ENCODE data around the gene COX6B2.
A peak's percentile ranks its signal among the peaks of the same experiment; 100 is the strongest.
"Not testable (repeated sequence)": the region's sequence is repeated elsewhere in the genome, so short reads cannot be mapped to it uniquely, and the experiment has no call there.

Gene COX6B2

GRCh38 chr19:55328774-55329318 is 25.7 kb downstream of the COX6B2 start:
- H3K4me1 ChIP-seq (ENCODE audit: control insufficient read depth, low read depth, low read length); H3K4me3 ChIP-seq (ENCODE audit: low read length); H3K9me3 ChIP-seq (ENCODE audit: control insufficient read depth, low read depth, low read length); H3K36me3 ChIP-seq (ENCODE audit: control insufficient read depth, low read depth, low read length); H3K27me3 ChIP-seq (ENCODE audit: control insufficient read depth, insufficient read depth, low read length); H3K27ac ChIP-seq (ENCODE audit: low read length); H3K9ac ChIP-seq (ENCODE audit: low read length): not testable (repeated sequence)

GRCh38 chr19:55325172-55325571 is 29.3 kb downstream of the COX6B2 start, which contains the start of gene TMEM150B:
Gene TMEM150B (minus strand): TSS chr19:55325341. CDS start chr19:55321036, 4,305 bp downstream.
- Histone ChIP-seq H3K4me1 (ENCODE audit: control insufficient read depth, low read depth, low read length) (no peaks in the 10 kb centered on the region), H3K27ac (ENCODE audit: low read length) (no peak within 1 kb of the TSS), H3K4me3 (ENCODE audit: low read length) (no peak within 1 kb of the TSS), H3K27me3 (ENCODE audit: control insufficient read depth, insufficient read depth, low read length) (no peaks in the 10 kb centered on the region), H3K9ac (ENCODE audit: low read length) (no peak within 1 kb of the TSS), H3K9me3 (ENCODE audit: control insufficient read depth, low read depth, low read length) (no peaks in the 10 kb centered on the region), H3K36me3 (ENCODE audit: control insufficient read depth, low read depth, low read length) (no peaks in the 10 kb centered on the region)

DNA sequence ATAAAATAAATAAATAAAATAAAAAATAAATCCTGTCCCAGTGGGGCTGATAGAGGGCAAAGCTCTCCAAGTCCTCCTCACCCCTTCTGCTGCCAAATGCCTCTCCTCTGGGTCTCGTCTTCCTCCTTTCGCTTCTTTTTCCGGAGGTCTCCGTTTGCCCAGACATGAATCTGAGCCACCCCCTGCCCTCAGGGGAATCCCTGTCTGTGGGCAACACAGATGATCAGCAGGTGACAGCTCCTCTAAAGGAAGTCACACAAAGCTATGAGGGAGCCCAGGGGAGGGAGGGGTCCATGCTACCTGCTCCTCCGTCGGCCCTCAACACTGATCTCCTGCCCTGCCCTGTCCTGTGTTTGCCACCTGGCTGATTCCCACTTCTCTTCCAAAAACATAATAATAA is 29.9 kb downstream of the COX6B2 start:
- H3K4me3 ChIP-seq (ENCODE audit: low read length), result no peak overlapping the region
- H3K9me3 ChIP-seq (ENCODE audit: control insufficient read depth, low read depth, low read length), result no peaks in the 10 kb centered on the region
- H3K4me1 ChIP-seq (ENCODE audit: control insufficient read depth, low read depth, low read length), result no peaks in the 10 kb centered on the region
- H3K27me3 ChIP-seq (ENCODE audit: control insufficient read depth, insufficient read depth, low read length), result no peaks in the 10 kb centered on the region
- H3K27ac ChIP-seq (ENCODE audit: low read length), result no peak overlapping the region
- H3K9ac ChIP-seq (ENCODE audit: low read length), result no peak overlapping the region
- H3K36me3 ChIP-seq (ENCODE audit: control insufficient read depth, low read depth, low read length), result no peaks in the 10 kb centered on the region

GRCh38 chr19:55322204-55322885 is 32.2 kb downstream of the COX6B2 start:
- Histone ChIP-seq H3K27ac (ENCODE audit: low read length) (no peak overlapping the region), H3K9ac (ENCODE audit: low read length) (no peak overlapping the region), H3K9me3 (ENCODE audit: control insufficient read depth, low read depth, low read length) (no peaks in the 10 kb centered on the region), H3K4me3 (ENCODE audit: low read length) (no peak overlapping the region), H3K36me3 (ENCODE audit: control insufficient read depth, low read depth, low read length) (no peaks in the 10 kb centered on the region), H3K27me3 (ENCODE audit: control insufficient read depth, insufficient read depth, low read length) (no peaks in the 10 kb centered on the region), H3K4me1 (ENCODE audit: control insufficient read depth, low read depth, low read length) (no peaks in the 10 kb centered on the region)

DNA sequence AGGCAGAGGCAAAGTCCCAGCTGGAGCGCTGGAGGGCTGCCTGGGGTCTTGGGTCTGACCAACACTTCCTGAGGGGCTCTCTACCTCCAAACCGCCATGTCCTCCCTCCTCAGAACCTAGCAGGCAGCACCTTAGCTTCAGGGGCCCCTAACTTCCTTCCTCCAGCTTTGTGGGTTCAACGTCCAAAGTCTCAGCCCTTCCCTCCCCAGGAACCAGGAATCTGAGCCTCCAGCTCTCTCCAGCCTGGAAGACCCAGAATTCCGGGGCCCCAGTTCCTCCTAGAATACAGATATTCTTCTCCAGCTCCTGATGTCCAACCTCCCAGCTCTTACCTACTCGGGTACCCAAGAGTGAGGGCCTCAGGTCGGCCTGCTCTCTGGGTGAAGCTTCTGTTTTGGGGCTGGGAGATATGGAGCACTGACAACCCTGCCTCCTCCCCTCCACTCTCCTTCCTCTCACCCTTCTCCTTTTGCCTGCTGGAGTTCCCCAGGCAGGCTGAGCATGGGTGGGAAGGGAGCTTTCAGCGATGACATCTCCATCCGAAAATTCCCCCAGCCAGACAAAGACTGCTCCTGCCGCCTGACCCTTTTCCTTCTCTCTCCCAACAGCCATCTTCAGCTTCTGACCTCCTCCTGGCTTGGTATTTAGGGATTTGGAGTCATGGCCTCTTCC is 32.9 kb downstream of the COX6B2 start:
- H3K4me3 ChIP-seq (ENCODE audit: low read length), result no peak overlapping the region
- H3K4me1 ChIP-seq (ENCODE audit: control insufficient read depth, low read depth, low read length), result no peaks in the 10 kb centered on the region
- H3K36me3 ChIP-seq (ENCODE audit: control insufficient read depth, low read depth, low read length), result no peaks in the 10 kb centered on the region
- H3K9me3 ChIP-seq (ENCODE audit: control insufficient read depth, low read depth, low read length), result no peaks in the 10 kb centered on the region
- H3K27ac ChIP-seq (ENCODE audit: low read length), result no peak overlapping the region
- H3K27me3 ChIP-seq (ENCODE audit: control insufficient read depth, insufficient read depth, low read length), result no peaks in the 10 kb centered on the region
- no peak overlapping the region for H3K9ac ChIP-seq (ENCODE audit: low read length)

DNA sequence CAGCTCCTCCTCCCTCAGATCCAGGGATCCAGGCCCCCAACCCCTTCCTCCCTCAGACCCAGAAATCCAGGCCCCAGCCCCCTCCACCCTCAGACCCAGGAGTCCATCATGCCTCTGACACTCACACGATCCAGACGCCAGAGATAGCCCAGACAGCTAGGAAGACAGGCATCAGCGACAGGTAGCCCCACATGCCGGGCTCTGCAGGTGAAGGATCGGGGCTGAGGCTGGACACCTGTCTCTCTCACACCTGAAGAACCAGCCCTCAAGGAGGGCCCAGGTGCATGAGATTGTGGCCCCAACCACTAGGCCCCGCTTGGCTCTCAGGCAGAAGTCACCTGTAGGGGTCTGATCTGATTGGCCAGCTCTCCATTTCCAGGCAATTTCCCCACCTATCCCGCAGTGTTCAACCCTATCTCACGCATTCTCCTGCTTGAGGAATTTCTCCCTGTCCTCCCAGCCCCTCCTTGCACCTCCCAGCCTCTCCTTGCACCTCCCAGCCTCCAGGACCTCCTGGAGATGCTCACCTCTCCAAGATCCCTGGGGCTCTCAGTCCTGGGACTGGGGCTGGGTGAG is 33.6 kb downstream of the COX6B2 start:
- Histone ChIP-seq H3K9me3 (ENCODE audit: control insufficient read depth, low read depth, low read length) (no peaks in the 10 kb centered on the region), H3K27ac (ENCODE audit: low read length) (no peak overlapping the region), H3K4me1 (ENCODE audit: control insufficient read depth, low read depth, low read length) (no peaks in the 10 kb centered on the region), H3K4me3 (ENCODE audit: low read length) (no peak overlapping the region), H3K36me3 (ENCODE audit: control insufficient read depth, low read depth, low read length) (no peaks in the 10 kb centered on the region), H3K9ac (ENCODE audit: low read length) (no peak overlapping the region), H3K27me3 (ENCODE audit: control insufficient read depth, insufficient read depth, low read length) (no peaks in the 10 kb centered on the region)

DNA sequence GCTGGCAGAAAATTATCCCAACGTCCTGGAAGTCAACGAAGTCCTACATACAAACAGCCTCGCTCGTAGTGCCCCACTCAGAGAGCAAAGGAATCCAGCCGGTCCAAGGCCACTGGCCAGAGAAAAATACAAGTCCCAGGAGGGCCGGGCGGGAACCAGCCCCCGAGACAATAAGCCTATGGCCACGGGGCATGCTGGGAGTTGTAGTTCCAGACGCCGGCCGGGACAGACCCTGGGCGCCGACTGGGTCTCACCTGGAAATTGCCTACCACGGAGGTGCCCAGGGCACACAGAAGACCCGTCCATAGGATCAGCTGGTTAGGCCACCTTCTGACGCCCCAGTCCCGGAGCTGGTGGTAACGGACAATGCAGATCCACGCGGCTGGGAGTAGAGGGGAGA is 34.7 kb downstream of the COX6B2 start:
- Histone ChIP-seq H3K27ac (ENCODE audit: low read length) (no peak overlapping the region), H3K36me3 (ENCODE audit: control insufficient read depth, low read depth, low read length) (no peaks in the 10 kb centered on the region), H3K27me3 (ENCODE audit: control insufficient read depth, insufficient read depth, low read length) (no peaks in the 10 kb centered on the region), H3K9me3 (ENCODE audit: control insufficient read depth, low read depth, low read length) (no peaks in the 10 kb centered on the region), H3K4me3 (ENCODE audit: low read length) (peak overlapping the region; percentile 51), H3K9ac (ENCODE audit: low read length) (peak overlapping the region; percentile 9), H3K4me1 (ENCODE audit: control insufficient read depth, low read depth, low read length) (no peaks in the 10 kb centered on the region)

GRCh38 chr19:55316646-55317045 is 37.9 kb downstream of the COX6B2 start:
- H3K9ac ChIP-seq (ENCODE audit: low read length), result no peak overlapping the region
- no peaks in the 10 kb centered on the region for H3K9me3 ChIP-seq (ENCODE audit: control insufficient read depth, low read depth, low read length)
- no peaks in the 10 kb centered on the region for H3K27me3 ChIP-seq (ENCODE audit: control insufficient read depth, insufficient read depth, low read length)
- no peaks in the 10 kb centered on the region for H3K4me1 ChIP-seq (ENCODE audit: control insufficient read depth, low read depth, low read length)
- H3K27ac ChIP-seq (ENCODE audit: low read length), result no peak overlapping the region
- H3K4me3 ChIP-seq (ENCODE audit: low read length), result no peak overlapping the region
- H3K36me3 ChIP-seq (ENCODE audit: control insufficient read depth, low read depth, low read length), result no peaks in the 10 kb centered on the region

DNA sequence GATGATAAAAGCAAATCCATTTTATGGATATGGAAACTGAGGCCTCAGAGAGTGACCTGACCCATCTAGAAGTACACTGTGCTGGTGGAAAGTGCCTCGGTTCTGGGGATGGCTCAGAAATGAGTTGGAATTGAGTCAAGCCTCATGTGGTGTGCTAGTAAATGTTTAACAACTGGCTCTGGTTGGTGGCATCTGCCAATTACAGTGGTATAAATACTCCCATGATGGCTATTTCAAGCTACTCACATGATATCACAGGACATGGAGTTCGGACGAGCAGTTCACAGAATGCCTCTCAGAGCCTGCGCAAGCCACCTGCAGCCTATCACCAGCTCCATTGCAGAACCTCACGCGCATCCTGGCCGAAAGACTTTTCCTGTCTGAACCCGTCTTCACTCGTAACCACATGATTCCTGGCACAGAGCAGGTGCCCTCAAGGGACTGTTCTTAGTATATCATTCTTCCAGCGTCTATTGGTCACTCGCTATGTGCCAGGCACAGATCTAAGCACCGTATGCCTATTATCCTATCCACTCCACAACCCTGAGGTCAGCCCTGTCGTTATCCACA is 38.5 kb downstream of the COX6B2 start:
- Histone ChIP-seq H3K36me3 (ENCODE audit: control insufficient read depth, low read depth, low read length) (no peaks in the 10 kb centered on the region), H3K27ac (ENCODE audit: low read length) (no peak overlapping the region), H3K4me3 (ENCODE audit: low read length) (no peak overlapping the region), H3K9ac (ENCODE audit: low read length) (no peak overlapping the region), H3K4me1 (ENCODE audit: control insufficient read depth, low read depth, low read length) (no peaks in the 10 kb centered on the region), H3K9me3 (ENCODE audit: control insufficient read depth, low read depth, low read length) (no peaks in the 10 kb centered on the region), H3K27me3 (ENCODE audit: control insufficient read depth, insufficient read depth, low read length) (no peaks in the 10 kb centered on the region)

DNA sequence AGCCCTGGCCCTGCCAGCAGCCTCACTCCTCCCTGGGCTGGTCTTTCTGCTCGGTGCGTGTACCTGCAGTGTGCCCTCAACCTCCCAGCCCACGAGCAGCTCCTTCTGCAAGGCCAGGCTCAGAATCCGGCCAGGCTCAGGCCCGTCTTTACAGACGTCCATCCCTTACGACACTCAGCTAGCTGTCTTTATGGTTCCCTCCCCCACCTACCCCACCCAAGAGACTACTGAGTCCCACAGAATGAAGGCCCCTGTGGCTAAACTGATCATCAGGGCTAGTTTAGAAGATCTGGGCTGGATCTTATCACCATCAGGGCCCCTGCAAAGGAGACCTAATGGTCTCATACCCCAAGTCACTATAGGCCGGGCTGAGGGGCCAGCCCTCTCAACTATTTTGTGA is 40.1 kb downstream of the COX6B2 start:
- H3K27ac ChIP-seq (ENCODE audit: low read length), result no peak overlapping the region

GRCh38 chr19:55312621-55313512 is 41.7 kb downstream of the COX6B2 start:
- Histone ChIP-seq H3K36me3 (ENCODE audit: control insufficient read depth, low read depth, low read length) (peaks cover 13% of the 10 kb centered on the region), H3K27me3 (ENCODE audit: control insufficient read depth, insufficient read depth, low read length) (no peaks in the 10 kb centered on the region), H3K27ac (ENCODE audit: low read length) (no peak overlapping the region), H3K4me3 (ENCODE audit: low read length) (no peak overlapping the region), H3K9me3 (ENCODE audit: control insufficient read depth, low read depth, low read length) (no peaks in the 10 kb centered on the region), H3K4me1 (ENCODE audit: control insufficient read depth, low read depth, low read length) (no peaks in the 10 kb centered on the region), H3K9ac (ENCODE audit: low read length) (no peak overlapping the region)

More for the DNA sequence above, 40.1 kb downstream of the COX6B2 start:
- H3K4me1 ChIP-seq (ENCODE audit: control insufficient read depth, low read depth, low read length), result no peaks in the 10 kb centered on the region
- H3K9me3 ChIP-seq (ENCODE audit: control insufficient read depth, low read depth, low read length), result no peaks in the 10 kb centered on the region
- no peak overlapping the region for H3K4me3 ChIP-seq (ENCODE audit: low read length)
- H3K9ac ChIP-seq (ENCODE audit: low read length), result no peak overlapping the region
- H3K27me3 ChIP-seq (ENCODE audit: control insufficient read depth, insufficient read depth, low read length), result no peaks in the 10 kb centered on the region
- H3K36me3 ChIP-seq (ENCODE audit: control insufficient read depth, low read depth, low read length), result peaks cover 5% of the 10 kb centered on the region

Data from iPS-18a (cell line).